A549 (cell line): Measurements from ENCODE around the gene ACADSB. TPM values are rescaled to one million over a fixed set of nuclear protein-coding genes. Genes with fewer than 3 reads are reported as not detected.

Source experiments
- ATAC-seq, 2 experiments: fragments of 200-7000 bp in 1 of 2; fragments of >200 bp in 1 of 2; cut with Nextera tagmentation in 1 of 2; cut with Tn5 transposase in 1 of 2; 3 replicates each; pipeline versions ENCODE4 v1.8.0 to v1.9.1; 2018 to 2020; ENCODE audit warnings: mild to moderate bottlenecking in 1 of 2, moderate library complexity in 1 of 2
- CTCF ChIA-PET: fragments of 300-600 bp; sonication (Branson Sonifier 250); formaldehyde crosslinking; extraction: SDS; loops from one replicate; lab custom pipeline; 2021; ENCODE audit warnings: antibody characterized with exemption, inconsistent platforms; lab: Yijun Ruan, JAX
- POLR2A ChIA-PET: fragments of 350-600 bp; formaldehyde crosslinking; extraction: SDS; loops from one replicate; lab custom pipeline; 2021; ENCODE audit warnings: antibody characterized with exemption, inconsistent platforms; lab: Yijun Ruan, JAX
- DNase-seq, 2 experiments: peaks; one replicate each; pipeline versions ENCODE4 v3.0.0 to v3.0.0-alpha.2; 2011 to 2016; ENCODE audit warnings: low read depth in 1 of 2, low spot score in 1 of 2
- FAIRE-seq: peaks from 2 replicates; lab custom pipeline; 2011; peaks lifted over from hg19 to GRCh38; lab: Jason Lieb, UNC
- H3K27ac ChIP-seq, 2 experiments: fragments of >200 bp; sonication (Bioruptor Twin); formaldehyde crosslinking; 3 replicates each; pipeline ENCODE4 v1.5.1; 2016 to 2017
- H3K4me1 ChIP-seq: fragments of >200 bp; sonication (Bioruptor Twin); formaldehyde crosslinking; 3 replicates; pipeline ENCODE4 v1.6.1; 2016
- H3K4me2 ChIP-seq: fragments of >200 bp; sonication (Bioruptor Twin); formaldehyde crosslinking; 3 replicates; pipeline ENCODE4 v1.6.1; 2016
- H3K4me3 ChIP-seq: fragments of >200 bp; sonication (Bioruptor Twin); formaldehyde crosslinking; 3 replicates; pipeline ENCODE4 v1.5.1; 2016
- H3K9me3 ChIP-seq: fragments of >200 bp; sonication (Bioruptor Twin); formaldehyde crosslinking; 3 replicates; pipeline ENCODE4 v1.6.1; 2016
- BHLHE40 ChIP-seq: IDR thresholded peaks from 2 replicates; pipeline ENCODE4 v1.6.1; 2012; ENCODE audit warnings: low read depth, low read length, inconsistent platforms
- CHD4 ChIP-seq: fragments of 200-600 bp; sonication (generic); IDR thresholded peaks from 2 replicates; pipeline ENCODE4 v1.6.1; 2016; ENCODE audit warnings: antibody characterized with exemption, mild to moderate bottlenecking, borderline replicate concordance
- ESRRA ChIP-seq: fragments of 150-350 bp; IDR thresholded peaks from 2 replicates; pipeline ENCODE4 v1.6.1; 2014; ENCODE audit warnings: mild to moderate bottlenecking, low read length, borderline replicate concordance
- FOSL2 ChIP-seq, 2 experiments: fragments of 450-650 bp in 1 of 2; fragments of >200 bp in 1 of 2; sonication (Bioruptor Twin) in 1 of 2; formaldehyde crosslinking; IDR thresholded peaks; 2 replicates each; pipeline versions ENCODE4 v1.5.0 to v1.6.1; 2016 to 2020; ENCODE audit warnings: mild to moderate bottlenecking in 1 of 2, moderate library complexity in 1 of 2
- GATA3 ChIP-seq: IDR thresholded peaks from 2 replicates; pipeline ENCODE4 v1.6.1; 2012; ENCODE audit warnings: borderline replicate concordance
- HOXA7 ChIP-seq: fragments of 250-450 bp; sonication (Bioruptor Pico); IDR thresholded peaks from 2 replicates; pipeline ENCODE4 v1.5.0; 2020; ENCODE audit warnings: mild to moderate bottlenecking, moderate library complexity
- HOXB5 ChIP-seq: fragments of 250-450 bp; sonication (Bioruptor Pico); IDR thresholded peaks from 2 replicates; pipeline ENCODE4 v1.5.0; 2020; ENCODE audit warnings: mild to moderate bottlenecking, moderate library complexity
- JUN ChIP-seq, 2 experiments: fragments of >200 bp; sonication (Bioruptor Twin); formaldehyde crosslinking; IDR thresholded peaks; 2 replicates in 1 of 2; 3 replicates in 1 of 2; pipeline ENCODE4 v1.6.1; 2016 to 2017
- KDM5A ChIP-seq: fragments of 200-600 bp; sonication (generic); IDR thresholded peaks from 2 replicates; pipeline ENCODE4 v1.6.1; 2016; ENCODE audit warnings: antibody characterized with exemption, mild to moderate bottlenecking
- MAFK ChIP-seq: fragments of 450-650 bp; IDR thresholded peaks from 2 replicates; pipeline ENCODE4 v1.6.1; 2014; ENCODE audit not compliant: partially characterized antibody
- MAZ ChIP-seq: fragments of 150-350 bp; IDR thresholded peaks from 2 replicates; pipeline ENCODE4 v1.6.1; 2014; ENCODE audit warnings: antibody characterized with exemption, low read depth, low read length, borderline replicate concordance
- MYC ChIP-seq: IDR thresholded peaks from 2 replicates; pipeline ENCODE4 v1.6.1; 2012; ENCODE audit warnings: mild to moderate bottlenecking, inconsistent platforms, low read length, improper control_type of control experiment, borderline replicate concordance
- NPAS2 ChIP-seq: fragments of 250-450 bp; sonication (Bioruptor Pico); IDR thresholded peaks from 2 replicates; pipeline ENCODE4 v1.8.0; 2022; ENCODE audit warnings: mild to moderate bottlenecking, moderate library complexity, borderline replicate concordance
- POLR2A ChIP-seq: IDR thresholded peaks from 2 replicates; pipeline ENCODE4 v1.6.1; 2012; ENCODE audit warnings: mild to moderate bottlenecking, low read length
- RCOR1 ChIP-seq: fragments of 150-350 bp; IDR thresholded peaks from 2 replicates; pipeline ENCODE4 v1.6.1; 2014; ENCODE audit warnings: antibody characterized with exemption, low read length, low read depth
- RFX5 ChIP-seq: fragments of 450-650 bp; IDR thresholded peaks from 2 replicates; pipeline ENCODE4 v1.7.1; 2014; ENCODE audit warnings: antibody characterized with exemption, mild to moderate bottlenecking, moderate library complexity
- RNF2 ChIP-seq: fragments of 200-600 bp; sonication (generic); IDR thresholded peaks from 2 replicates; pipeline ENCODE4 v1.6.1; 2016; ENCODE audit warnings: low read depth, mild to moderate bottlenecking, antibody characterized with exemption, moderate library complexity, borderline replicate concordance
- WGBS: methylation state at CpG from one replicate; pipeline ENCODE4 v1.1.6; 2017; ENCODE audit errors: missing lambda C conversion rate; 5-methylcytosine and 5-hydroxymethylcytosine counted together
- polyA plus RNA-seq, 4 experiments: library from polyadenylated mRNA; depleted of rRNA in 3 of 4; stranded (reverse); fragments of >200 nt; fragmentation: RNase III in 1 of 4; extraction: RNeasy Plus Mini Kit Qiagen cat#74134 plus additional on column Dnase treatment in 1 of 4; gene quantifications; 2 replicates in 3 of 4; 3 replicates in 1 of 4; pipeline ENCODE4 v1.2.3, GENCODE V29; 2011 to 2017
- TF ChIP-seq, protein P1 (sequence below): fragments of 450-650 bp; IDR thresholded peaks from 2 replicates; pipeline ENCODE4 v1.6.1; 2014; ENCODE audit warnings: antibody characterized with exemption
- TF ChIP-seq, protein P2 (sequence below): fragments of 150-350 bp; IDR thresholded peaks from 2 replicates; pipeline ENCODE4 v1.6.1; 2014; ENCODE audit warnings: low read depth, mild to moderate bottlenecking, low read length
- TF ChIP-seq, protein P3 (sequence below): fragments of 200-600 bp; sonication (generic); IDR thresholded peaks from 2 replicates; pipeline ENCODE4 v1.6.1; 2016; ENCODE audit warnings: antibody characterized with exemption, mild to moderate bottlenecking, moderate library complexity
- TF ChIP-seq, protein P4 (sequence below): IDR thresholded peaks from 2 replicates; pipeline ENCODE4 v1.6.1; 2012

ACADSB gene
- polyA plus RNA-seq, 2 of the 4 experiments (the other 2 are of a cell fraction), result 8.5 to 18.5 TPM

DNA sequence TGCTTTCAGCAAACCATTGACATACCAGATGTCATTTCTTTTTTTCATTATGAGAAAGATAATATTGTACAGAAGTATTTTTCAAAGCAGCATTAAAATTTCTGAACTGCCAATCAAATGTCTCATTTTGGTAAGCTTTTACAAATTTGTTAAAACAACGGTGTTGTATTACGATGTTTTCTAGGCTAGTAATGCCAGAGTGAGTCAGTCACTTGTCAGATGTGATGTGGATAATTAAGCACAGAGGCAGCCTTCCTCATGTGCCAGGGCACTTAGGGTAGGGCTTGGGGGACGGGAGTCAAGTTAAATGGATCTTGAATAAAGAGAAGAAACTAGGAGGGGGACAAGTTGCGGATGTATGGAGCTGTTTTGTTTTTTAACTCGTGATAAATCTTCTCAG, 18.5 kb upstream of the ACADSB start:
- H3K27ac ChIP-seq, result no peak overlapping the region
- H3K9me3 ChIP-seq, result no peaks in the 10 kb centered on the region
- H3K4me2 ChIP-seq, result no peak overlapping the region
- 71% methylated on average over 5 of the region's 5 CpGs for WGBS
- ATAC-seq (no peak), DNase-seq (no peak), FAIRE-seq (no peak)
- TF ChIP-seq POLR2A, result no peak
- TF ChIP-seq, protein P1, sequence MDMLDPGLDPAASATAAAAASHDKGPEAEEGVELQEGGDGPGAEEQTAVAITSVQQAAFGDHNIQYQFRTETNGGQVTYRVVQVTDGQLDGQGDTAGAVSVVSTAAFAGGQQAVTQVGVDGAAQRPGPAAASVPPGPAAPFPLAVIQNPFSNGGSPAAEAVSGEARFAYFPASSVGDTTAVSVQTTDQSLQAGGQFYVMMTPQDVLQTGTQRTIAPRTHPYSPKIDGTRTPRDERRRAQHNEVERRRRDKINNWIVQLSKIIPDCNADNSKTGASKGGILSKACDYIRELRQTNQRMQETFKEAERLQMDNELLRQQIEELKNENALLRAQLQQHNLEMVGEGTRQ, result no peak
- TF ChIP-seq, protein P2, sequence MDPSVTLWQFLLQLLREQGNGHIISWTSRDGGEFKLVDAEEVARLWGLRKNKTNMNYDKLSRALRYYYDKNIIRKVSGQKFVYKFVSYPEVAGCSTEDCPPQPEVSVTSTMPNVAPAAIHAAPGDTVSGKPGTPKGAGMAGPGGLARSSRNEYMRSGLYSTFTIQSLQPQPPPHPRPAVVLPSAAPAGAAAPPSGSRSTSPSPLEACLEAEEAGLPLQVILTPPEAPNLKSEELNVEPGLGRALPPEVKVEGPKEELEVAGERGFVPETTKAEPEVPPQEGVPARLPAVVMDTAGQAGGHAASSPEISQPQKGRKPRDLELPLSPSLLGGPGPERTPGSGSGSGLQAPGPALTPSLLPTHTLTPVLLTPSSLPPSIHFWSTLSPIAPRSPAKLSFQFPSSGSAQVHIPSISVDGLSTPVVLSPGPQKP, result no peak
- TF ChIP-seq BHLHE40, result no peak
- TF ChIP-seq MYC, result no peak
- no peak for TF ChIP-seq RFX5
- TF ChIP-seq RCOR1, result no peak
- no peak for TF ChIP-seq FOSL2 (IDR thresholded peaks at IDR 0.05)
- TF ChIP-seq FOSL2 (CRISPR knock-in tag; IDR thresholded peaks at IDR 0.05), result no peak
- no peak for TF ChIP-seq HOXB5 (CRISPR knock-in tag)
- TF ChIP-seq MAFK, result no peak
- TF ChIP-seq KDM5A, result no peak
- no peak for TF ChIP-seq MAZ
- TF ChIP-seq HOXA7 (CRISPR knock-in tag), result no peak
- TF ChIP-seq RNF2, result no peak
- TF ChIP-seq ESRRA, result no peak
- TF ChIP-seq JUN (IDR thresholded peaks at IDR 0.05), result no peak
- TF ChIP-seq CHD4, result no peak
- TF ChIP-seq, protein P3, sequence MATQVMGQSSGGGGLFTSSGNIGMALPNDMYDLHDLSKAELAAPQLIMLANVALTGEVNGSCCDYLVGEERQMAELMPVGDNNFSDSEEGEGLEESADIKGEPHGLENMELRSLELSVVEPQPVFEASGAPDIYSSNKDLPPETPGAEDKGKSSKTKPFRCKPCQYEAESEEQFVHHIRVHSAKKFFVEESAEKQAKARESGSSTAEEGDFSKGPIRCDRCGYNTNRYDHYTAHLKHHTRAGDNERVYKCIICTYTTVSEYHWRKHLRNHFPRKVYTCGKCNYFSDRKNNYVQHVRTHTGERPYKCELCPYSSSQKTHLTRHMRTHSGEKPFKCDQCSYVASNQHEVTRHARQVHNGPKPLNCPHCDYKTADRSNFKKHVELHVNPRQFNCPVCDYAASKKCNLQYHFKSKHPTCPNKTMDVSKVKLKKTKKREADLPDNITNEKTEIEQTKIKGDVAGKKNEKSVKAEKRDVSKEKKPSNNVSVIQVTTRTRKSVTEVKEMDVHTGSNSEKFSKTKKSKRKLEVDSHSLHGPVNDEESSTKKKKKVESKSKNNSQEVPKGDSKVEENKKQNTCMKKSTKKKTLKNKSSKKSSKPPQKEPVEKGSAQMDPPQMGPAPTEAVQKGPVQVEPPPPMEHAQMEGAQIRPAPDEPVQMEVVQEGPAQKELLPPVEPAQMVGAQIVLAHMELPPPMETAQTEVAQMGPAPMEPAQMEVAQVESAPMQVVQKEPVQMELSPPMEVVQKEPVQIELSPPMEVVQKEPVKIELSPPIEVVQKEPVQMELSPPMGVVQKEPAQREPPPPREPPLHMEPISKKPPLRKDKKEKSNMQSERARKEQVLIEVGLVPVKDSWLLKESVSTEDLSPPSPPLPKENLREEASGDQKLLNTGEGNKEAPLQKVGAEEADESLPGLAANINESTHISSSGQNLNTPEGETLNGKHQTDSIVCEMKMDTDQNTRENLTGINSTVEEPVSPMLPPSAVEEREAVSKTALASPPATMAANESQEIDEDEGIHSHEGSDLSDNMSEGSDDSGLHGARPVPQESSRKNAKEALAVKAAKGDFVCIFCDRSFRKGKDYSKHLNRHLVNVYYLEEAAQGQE, result no peak
- TF ChIP-seq GATA3, result no peak
- no peak overlapping the region for H3K4me3 ChIP-seq
- ChIA-PET POLR2A (interaction anchor here (3.0 kb wide), 1 partner anchor 10 kb away, joined by 12 read pairs; the partner anchor contains the start of gene PSTK), CTCF (interaction anchor here (1.2 to 2.4 kb wide), 3 partner anchors 9 to 18 kb away, joined by 3 to 21 read pairs (median 4); partner anchors contain the start of gene PSTK)
- no peaks in the 10 kb centered on the region for H3K4me1 ChIP-seq

DNA sequence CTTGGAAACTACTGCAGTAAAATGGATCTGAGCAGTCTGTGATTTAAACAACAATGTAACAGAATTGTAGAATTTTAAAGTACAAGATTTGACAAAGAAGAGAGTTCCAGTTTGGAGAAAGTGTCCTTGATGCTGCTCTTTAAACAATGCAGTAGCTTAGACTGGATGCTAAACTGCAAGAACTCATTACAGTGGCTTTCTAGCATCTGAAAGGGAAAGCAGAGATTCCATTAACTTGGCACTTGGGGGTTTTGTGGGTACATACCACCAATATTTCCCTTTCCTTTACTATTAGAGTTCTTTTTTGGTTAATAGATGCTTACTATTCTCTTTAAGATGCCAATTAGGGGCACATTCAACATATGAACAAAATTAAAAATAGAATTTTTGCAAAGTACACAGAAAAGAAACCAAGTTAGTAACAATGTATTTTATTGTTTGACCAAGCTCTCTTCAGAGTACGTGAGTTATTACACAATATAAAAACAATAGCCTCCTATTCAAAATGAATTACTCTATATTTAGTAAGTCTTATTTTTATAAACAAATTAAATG, 16.7 kb upstream of the ACADSB start:
- POLR2A ChIA-PET, result interaction anchor here (3.0 kb wide), 1 partner anchor 12 kb away, joined by 12 read pairs; the partner anchor contains the start of gene PSTK
- CTCF ChIA-PET, result no interaction called here
- DNase-seq, result no peak
- 79% methylated on average over 1 of the region's 1 CpG for WGBS
- Histone ChIP-seq H3K4me3 (no peak overlapping the region), H3K27ac (no peak overlapping the region), H3K9me3 (no peaks in the 10 kb centered on the region), H3K4me2 (no peak overlapping the region)
- no peak for ATAC-seq
- TF ChIP-seq, protein P4, sequence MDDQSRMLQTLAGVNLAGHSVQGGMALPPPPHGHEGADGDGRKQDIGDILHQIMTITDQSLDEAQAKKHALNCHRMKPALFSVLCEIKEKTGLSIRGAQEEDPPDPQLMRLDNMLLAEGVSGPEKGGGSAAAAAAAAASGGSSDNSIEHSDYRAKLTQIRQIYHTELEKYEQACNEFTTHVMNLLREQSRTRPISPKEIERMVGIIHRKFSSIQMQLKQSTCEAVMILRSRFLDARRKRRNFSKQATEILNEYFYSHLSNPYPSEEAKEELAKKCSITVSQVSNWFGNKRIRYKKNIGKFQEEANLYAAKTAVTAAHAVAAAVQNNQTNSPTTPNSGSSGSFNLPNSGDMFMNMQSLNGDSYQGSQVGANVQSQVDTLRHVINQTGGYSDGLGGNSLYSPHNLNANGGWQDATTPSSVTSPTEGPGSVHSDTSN, result no peak
- no peak for TF ChIP-seq NPAS2
- TF ChIP-seq, all 56 proteins: peak for 0
- FAIRE-seq, result no peak
- H3K4me1 ChIP-seq, result no peaks in the 10 kb centered on the region
